ENCODE data around the gene HOXD11. TPM values are rescaled to one million over a fixed set of nuclear protein-coding genes. Genes with fewer than 3 reads are reported as not detected.

Gene HOXD11
- total and polyA plus RNA-seq, 2 donors (not counting 3 experiments of a cell fraction or from before 2014, with no cell fraction given), result not detected

GRCh38 chr2:176071330-176072291 lies 35.5 kb upstream of the HOXD11 start:
- no peak overlapping the region for H3K4me2 ChIP-seq (ENCODE audit: insufficient read depth, low read length)
- no peaks in the 10 kb centered on the region for H3K9me1 ChIP-seq (replicated peaks; ENCODE audit: control insufficient read depth, extremely low read depth, insufficient read depth, low read length)
- POLR2A ChIA-PET, result no interaction called here
- TF ChIP-seq, protein P1, sequence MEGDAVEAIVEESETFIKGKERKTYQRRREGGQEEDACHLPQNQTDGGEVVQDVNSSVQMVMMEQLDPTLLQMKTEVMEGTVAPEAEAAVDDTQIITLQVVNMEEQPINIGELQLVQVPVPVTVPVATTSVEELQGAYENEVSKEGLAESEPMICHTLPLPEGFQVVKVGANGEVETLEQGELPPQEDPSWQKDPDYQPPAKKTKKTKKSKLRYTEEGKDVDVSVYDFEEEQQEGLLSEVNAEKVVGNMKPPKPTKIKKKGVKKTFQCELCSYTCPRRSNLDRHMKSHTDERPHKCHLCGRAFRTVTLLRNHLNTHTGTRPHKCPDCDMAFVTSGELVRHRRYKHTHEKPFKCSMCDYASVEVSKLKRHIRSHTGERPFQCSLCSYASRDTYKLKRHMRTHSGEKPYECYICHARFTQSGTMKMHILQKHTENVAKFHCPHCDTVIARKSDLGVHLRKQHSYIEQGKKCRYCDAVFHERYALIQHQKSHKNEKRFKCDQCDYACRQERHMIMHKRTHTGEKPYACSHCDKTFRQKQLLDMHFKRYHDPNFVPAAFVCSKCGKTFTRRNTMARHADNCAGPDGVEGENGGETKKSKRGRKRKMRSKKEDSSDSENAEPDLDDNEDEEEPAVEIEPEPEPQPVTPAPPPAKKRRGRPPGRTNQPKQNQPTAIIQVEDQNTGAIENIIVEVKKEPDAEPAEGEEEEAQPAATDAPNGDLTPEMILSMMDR (IDR thresholded peaks at IDR 0.05; ENCODE audit: extremely low read depth in 1 of 2, insufficient read depth in 1 of 2, low read depth in 1 of 2, low read length in 2 of 2), result no peak
- TF ChIP-seq, protein P2, sequence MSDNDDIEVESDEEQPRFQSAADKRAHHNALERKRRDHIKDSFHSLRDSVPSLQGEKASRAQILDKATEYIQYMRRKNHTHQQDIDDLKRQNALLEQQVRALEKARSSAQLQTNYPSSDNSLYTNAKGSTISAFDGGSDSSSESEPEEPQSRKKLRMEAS (IDR thresholded peaks at IDR 0.05; ENCODE audit: insufficient read depth, insufficient read length), result no peak
- TF ChIP-seq JUN (IDR thresholded peaks at IDR 0.05; ENCODE audit: borderline replicate concordance, insufficient read depth, insufficient read length, low read depth), result no peak
- TF ChIP-seq EZH2 (IDR thresholded peaks at IDR 0.05; ENCODE audit: borderline replicate concordance, low read depth, low read length, severe bottlenecking), result peak; percentile 91
- no peak for TF ChIP-seq GATA2 (IDR thresholded peaks at IDR 0.05; ENCODE audit: insufficient read depth, insufficient read length, low read depth, low read length)
- no peak for TF ChIP-seq MYC (IDR thresholded peaks at IDR 0.05; ENCODE audit: low read depth, low read length)
- no peak for TF ChIP-seq POLR2AphosphoS5 (IDR thresholded peaks at IDR 0.05; ENCODE audit: insufficient read depth, low read depth, low read length)
- no peaks in the 10 kb centered on the region for H4K20me1 ChIP-seq (replicated peaks; ENCODE audit: control insufficient read depth, extremely low read depth, insufficient read depth, low read length)
- H3K27me3 ChIP-seq (ENCODE audit: control insufficient read depth in 2 of 2, insufficient read depth in 2 of 2, low read length in 2 of 2), result peaks cover 92 to 99% of the 10 kb centered on the region in 2 experiments
- dilution Hi-C loops (cut with MboI; ENCODE audit: extremely low pct_ligation_motif_present, low sequenced_read_pairs), result no loop called here
- no peaks in the 10 kb centered on the region for H3K9me3 ChIP-seq (replicated peaks; ENCODE audit: control insufficient read depth, insufficient read depth, low read length)
- no peak overlapping the region for H3K4me3 ChIP-seq (replicated peaks in 1 of 3; ENCODE audit: insufficient read depth in 1 of 3, low read depth in 1 of 3, low read length in 3 of 3)
- H3K36me3 ChIP-seq (ENCODE audit: control insufficient read depth in 2 of 2, extremely low read depth in 1 of 2, insufficient read depth in 2 of 2, low read length in 2 of 2), result no peaks in the 10 kb centered on the region
- intact Hi-C loops (cut with micrococcal nuclease), result no loop called here
- H3K27ac ChIP-seq (ENCODE audit: insufficient read depth, low read depth, low read length), result no peak overlapping the region
- CTCF ChIA-PET, result interaction anchor here (0.9 to 1.1 kb wide), 3 partner anchors 8 to 381 kb away, joined by 3 to 6 read pairs (median 5); no protein-coding TSS in a partner anchor
- no peaks in the 10 kb centered on the region for H3K79me2 ChIP-seq (ENCODE audit: control insufficient read depth, insufficient read depth, low read length)
- H2AFZ ChIP-seq (ENCODE audit: low read depth, low read length), result no peak overlapping the region
- peaks cover 5% of the 10 kb centered on the region for H3K4me1 ChIP-seq (ENCODE audit: control insufficient read depth, extremely low read depth, insufficient read depth, low read length)
- BruUV-seq (replicated peaks), result no TSS peak
- H3K9ac ChIP-seq (replicated peaks; ENCODE audit: extremely low read depth, insufficient read depth, low read length), result no peak overlapping the region
- no peak for DNase-seq (ENCODE audit: low read depth, low spot score)
- FAIRE-seq, result no peak

All from endothelial cell of umbilical vein (primary cell).